ENCODE data around the gene SNX4.

DNA sequence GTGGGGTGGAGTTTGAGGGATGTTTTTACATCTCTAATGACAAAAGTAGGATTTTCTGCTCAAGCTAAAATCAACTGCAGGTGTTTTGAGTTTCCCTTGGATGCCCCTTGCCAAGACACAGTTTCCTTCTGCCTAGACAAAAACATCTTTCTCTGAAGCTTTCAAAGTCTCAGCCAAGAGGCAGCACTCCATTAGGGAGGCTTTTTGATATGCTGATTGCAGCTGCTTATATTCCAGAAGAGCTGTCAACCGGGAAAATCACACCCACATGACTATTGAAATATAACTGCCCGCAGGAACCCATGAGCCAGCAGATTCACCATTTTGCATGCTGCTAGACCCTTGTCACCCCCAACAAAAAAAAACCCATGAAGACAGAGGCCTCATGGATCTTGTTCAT, 117.4 kb downstream of the SNX4 start:
- TF ChIP-seq, protein P1, sequence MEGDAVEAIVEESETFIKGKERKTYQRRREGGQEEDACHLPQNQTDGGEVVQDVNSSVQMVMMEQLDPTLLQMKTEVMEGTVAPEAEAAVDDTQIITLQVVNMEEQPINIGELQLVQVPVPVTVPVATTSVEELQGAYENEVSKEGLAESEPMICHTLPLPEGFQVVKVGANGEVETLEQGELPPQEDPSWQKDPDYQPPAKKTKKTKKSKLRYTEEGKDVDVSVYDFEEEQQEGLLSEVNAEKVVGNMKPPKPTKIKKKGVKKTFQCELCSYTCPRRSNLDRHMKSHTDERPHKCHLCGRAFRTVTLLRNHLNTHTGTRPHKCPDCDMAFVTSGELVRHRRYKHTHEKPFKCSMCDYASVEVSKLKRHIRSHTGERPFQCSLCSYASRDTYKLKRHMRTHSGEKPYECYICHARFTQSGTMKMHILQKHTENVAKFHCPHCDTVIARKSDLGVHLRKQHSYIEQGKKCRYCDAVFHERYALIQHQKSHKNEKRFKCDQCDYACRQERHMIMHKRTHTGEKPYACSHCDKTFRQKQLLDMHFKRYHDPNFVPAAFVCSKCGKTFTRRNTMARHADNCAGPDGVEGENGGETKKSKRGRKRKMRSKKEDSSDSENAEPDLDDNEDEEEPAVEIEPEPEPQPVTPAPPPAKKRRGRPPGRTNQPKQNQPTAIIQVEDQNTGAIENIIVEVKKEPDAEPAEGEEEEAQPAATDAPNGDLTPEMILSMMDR (IDR thresholded peaks at IDR 0.05), result no peak
- no peak for TF ChIP-seq POLR2AphosphoS5 (IDR thresholded peaks at IDR 0.05)

Measured in esophagus muscularis mucosa (tissue), 3 donors.